K562 (cell line): ENCODE measurements around the gene PLCD1. TPM values are rescaled to one million over a fixed set of nuclear protein-coding genes. Genes with fewer than 3 reads are reported as not detected.

Source experiments
- ATAC-seq: fragments of 200-7000 bp; cut with Tn5 transposase; 3 replicates; pipeline ENCODE4 v1.9.1; 2020; ENCODE audit warnings: moderate library complexity
- BruUV-seq: library from RNA; stranded (reverse); fragments of 400-500 nt; replicated peaks from 2 replicates; lab custom pipeline; 2021; lab: Mats Ljungman, UMichigan
- CTCF ChIA-PET: fragments of 300-600 bp; formaldehyde crosslinking; extraction: SDS; loops from one replicate; lab custom pipeline; 2021; ENCODE audit warnings: low intra/inter-chr PET ratio; lab: Yijun Ruan, JAX
- POLR2A ChIA-PET: fragments of 300-600, 350-650 bp; sonication (Branson Sonifier 250); formaldehyde crosslinking; extraction: SDS; loops from one replicate; lab custom pipeline; 2021; ENCODE audit warnings: antibody characterized with exemption, inconsistent platforms; lab: Yijun Ruan, JAX
- DNase-seq, 4 experiments: peaks; one replicate each; pipeline versions ENCODE4 v3.0.0 to v3.0.0-alpha.2; 2011 to 2018; ENCODE audit warnings: low spot score in 3 of 4, mixed read lengths in 3 of 4; ENCODE audit errors: extremely low read depth in 1 of 4
- FAIRE-seq: peaks from 2 replicates; lab custom pipeline; 2011; peaks lifted over from hg19 to GRCh38; lab: Jason Lieb, UNC
- H2AFZ ChIP-seq: 2 replicates; pipeline ENCODE4 v1.6.0; 2011; ENCODE audit warnings: low read depth, low read length, control low read depth, inconsistent platforms
- H3K27ac ChIP-seq: fragments of 200-600 bp; 3 replicates; pipeline ENCODE4 v1.8.0; 2011; ENCODE audit warnings: low read depth, mild to moderate bottlenecking, control low read depth, inconsistent platforms, low read length, moderate library complexity, mixed read lengths; ENCODE audit errors: extremely low read depth
- H3K27me3 ChIP-seq, 2 experiments: fragments of 300-600 bp in 1 of 2; 2 replicates in 1 of 2; 3 replicates in 1 of 2; pipeline versions ENCODE4 v1.6.0 to v1.8.0; 2011; ENCODE audit warnings: inconsistent platforms in 2 of 2, low read length in 2 of 2, mild to moderate bottlenecking in 1 of 2, mixed read lengths in 1 of 2, moderate library complexity in 1 of 2; ENCODE audit not compliant: control insufficient read depth in 2 of 2, insufficient read depth in 2 of 2
- H3K36me3 ChIP-seq: fragments of 300-600 bp; 3 replicates; pipeline ENCODE4 v1.8.0; 2011; ENCODE audit warnings: mild to moderate bottlenecking, low read length, inconsistent platforms; ENCODE audit not compliant: control insufficient read depth, insufficient read depth
- H3K4me1 ChIP-seq, 2 experiments: fragments of 200-600 bp in 1 of 2; replicated peaks in 1 of 2; 2 replicates in 1 of 2; 3 replicates in 1 of 2; pipeline versions ENCODE4 v1.5.1 to v1.8.0; 2011; ENCODE audit warnings: inconsistent platforms in 2 of 2, low read length in 2 of 2, mild to moderate bottlenecking in 1 of 2, mixed read lengths in 1 of 2, moderate library complexity in 1 of 2; ENCODE audit not compliant: control insufficient read depth in 2 of 2, insufficient read depth in 2 of 2
- H3K4me2 ChIP-seq: 2 replicates; pipeline ENCODE4 v1.6.1; 2011; ENCODE audit warnings: low read length, control low read depth, inconsistent platforms, mixed read lengths; ENCODE audit not compliant: insufficient read depth
- H3K4me3 ChIP-seq: fragments of 200-600 bp; sonication (generic), shearing (Covaris generic); 2 replicates; pipeline ENCODE4 v1.5.1; 2016; ENCODE audit warnings: control low read depth, inconsistent platforms
- H3K79me2 ChIP-seq: fragments of 200-600 bp; 3 replicates; pipeline ENCODE4 v1.8.0; 2011; ENCODE audit warnings: low read length, inconsistent platforms; ENCODE audit not compliant: control insufficient read depth, insufficient read depth
- H3K9ac ChIP-seq, 2 experiments: 2 replicates each; pipeline versions ENCODE4 v1.6.0 to v1.6.1; 2011; ENCODE audit warnings: low read depth in 2 of 2, low read length in 2 of 2, control low read depth in 1 of 2, inconsistent platforms in 1 of 2, mild to moderate bottlenecking in 1 of 2, mixed read lengths in 1 of 2; ENCODE audit not compliant: insufficient read depth in 1 of 2
- H3K9me1 ChIP-seq: one replicate; pipeline ENCODE4 v1.6.0; 2011; ENCODE audit warnings: inconsistent platforms, mild to moderate bottlenecking, low read length, moderate library complexity; ENCODE audit not compliant: control insufficient read depth, insufficient read depth
- H3K9me3 ChIP-seq: replicated peaks from 2 replicates; pipeline ENCODE4 v1.5.1; 2011; ENCODE audit warnings: low read depth, low read length, inconsistent platforms; ENCODE audit not compliant: control insufficient read depth, insufficient read depth
- H4K20me1 ChIP-seq: replicated peaks from 2 replicates; pipeline ENCODE4 v1.6.1; 2011; ENCODE audit warnings: low read length, inconsistent platforms, mixed read lengths; ENCODE audit not compliant: control insufficient read depth, insufficient read depth
- BACH1 ChIP-seq: fragments of 200-800 bp; sonication (Bioruptor generic); IDR thresholded peaks from 2 replicates; pipeline ENCODE4 v1.6.1; 2016; ENCODE audit warnings: missing genetic modification characterization, missing compliant biosample characterization
- DACH1 ChIP-seq: fragments of 450-650 bp; IDR thresholded peaks from 2 replicates; pipeline ENCODE4 v1.6.1; 2018; ENCODE audit not compliant: partially characterized antibody
- EP300 ChIP-seq: IDR thresholded peaks from 2 replicates; pipeline ENCODE4 v1.6.1; 2012; ENCODE audit warnings: low read length, improper control_type of control experiment
- PRMT5 ChIP-seq: sonication (generic); formaldehyde crosslinking; IDR thresholded peaks from 2 replicates; pipeline ENCODE4 v1.5.0; 2020; ENCODE audit warnings: missing genetic modification reagents
- RCOR1 ChIP-seq, 2 experiments: IDR thresholded peaks; 2 replicates each; pipeline ENCODE4 v1.6.1; 2012; ENCODE audit warnings: low read depth in 2 of 2, low read length in 2 of 2, borderline replicate concordance in 1 of 2, improper control_type of control experiment in 1 of 2
- RHOXF2B ChIP-seq: fragments of 250-450 bp; sonication (Bioruptor Pico); conservative IDR thresholded peaks from 2 replicates; pipeline ENCODE4 v1.5.1; 2021
- ZC3H8 ChIP-seq: fragments of 450-650 bp; IDR thresholded peaks from 2 replicates; pipeline ENCODE4 v1.6.1; 2017
- WGBS: fragments of 100-300 bp; shearing (Covaris generic); methylation state at CpG from one replicate; pipeline ENCODE4 v1.1.6; 2016; ENCODE audit warnings: low coverage, mixed read lengths; ENCODE audit not compliant: insufficient coverage; ENCODE audit errors: missing lambda C conversion rate; 5-methylcytosine and 5-hydroxymethylcytosine counted together
- in situ Hi-C: fragments of 300-500 bp; cut with MboI; formaldehyde crosslinking; loops from 4 replicates; pipeline ENCODE4 v1.15.0; 2018; ENCODE audit warnings: inconsistent platforms, mixed read lengths
- intact Hi-C: fragments of 100-400 bp; cut with micrococcal nuclease; formaldehyde crosslinking; loops from 2 replicates; pipeline ENCODE4 v1.14.2; 2022
- polyA plus RNA-seq, 8 experiments: library from polyadenylated mRNA; depleted of rRNA in 4 of 8; stranded (reverse) in 5 of 8; unstranded in 3 of 8; fragments of >200 nt; fragmentation: Nextera tagmentation in 2 of 8; fragmentation: Illumina TruSeq in 1 of 8; extraction: Ambion mirVana in 2 of 8; extraction: Trizol in 1 of 8; gene quantifications; 2 replicates each; pipeline versions ENCODE4 v1.2.1 to v1.2.3, GENCODE V29; 2011 to 2014; ENCODE audit warnings: inconsistent platforms in 1 of 8, missing spikeins in 1 of 8
- total RNA-seq, 7 experiments: library from RNA; depleted of rRNA in 6 of 7; stranded (reverse); fragments of >200 nt in 6 of 7; fragmentation: Illumina TruSeq in 2 of 7; extraction: Trizol in 2 of 7; gene quantifications; 2 replicates each; pipeline versions ENCODE4 v1.2.1 to v1.2.3, GENCODE V29; 2011 to 2021; ENCODE audit warnings: low replicate concordance in 1 of 7
- TF ChIP-seq, protein P1 (sequence below): sonication (generic); formaldehyde crosslinking; IDR thresholded peaks from 2 replicates; pipeline ENCODE4 v1.8.0; 2022; ENCODE audit warnings: missing genetic modification reagents, mild to moderate bottlenecking, moderate library complexity, borderline replicate concordance
- TF ChIP-seq, protein P2 (sequence below): fragments of 450-650 bp; formaldehyde crosslinking; conservative IDR thresholded peaks from 2 replicates; pipeline ENCODE4 v1.4.0; 2022; ENCODE audit warnings: mild to moderate bottlenecking, missing genetic modification characterization
- TF ChIP-seq, protein P3 (sequence below): sonication (generic); formaldehyde crosslinking; IDR thresholded peaks from 2 replicates; pipeline ENCODE4 v1.8.0; 2022; ENCODE audit warnings: mild to moderate bottlenecking, missing genetic modification reagents
- TF ChIP-seq, protein P4 (sequence below): fragments of 450-650 bp; formaldehyde crosslinking; IDR thresholded peaks from 2 replicates; pipeline ENCODE4 v1.4.0; 2020; ENCODE audit warnings: mild to moderate bottlenecking, moderate library complexity
- TF ChIP-seq, protein P5 (sequence below), 2 experiments: IDR thresholded peaks; 2 replicates each; pipeline ENCODE4 v1.6.1; 2012; ENCODE audit warnings: improper control_type of control experiment in 2 of 2, low read depth in 2 of 2, low read length in 2 of 2, borderline replicate concordance in 1 of 2

PLCD1 gene
- total and polyA plus RNA-seq, 9 of the 15 experiments (the other 6 are each of a cell fraction or from before 2014, with no cell fraction given), result 5.4 to 209 (median 116) TPM

DNA sequence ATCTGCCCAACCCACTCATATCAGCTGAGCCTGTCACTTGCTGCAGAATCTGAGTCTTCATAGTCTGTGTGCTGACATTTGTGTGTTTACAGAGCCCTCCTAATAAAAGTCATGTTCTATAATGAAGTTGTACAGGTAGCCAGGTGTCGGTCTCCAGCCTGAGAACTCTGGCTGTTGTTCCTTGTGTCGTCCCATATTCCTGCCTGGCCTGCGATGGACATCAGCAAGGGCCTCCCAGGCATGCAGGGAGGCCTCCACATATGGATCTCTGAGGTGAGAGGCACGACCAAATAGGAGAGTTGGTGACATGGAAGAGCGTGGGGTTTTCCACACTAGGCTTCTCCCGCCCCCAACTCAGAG is 36.0 kb downstream of the PLCD1 start:
- FAIRE-seq, result peak; percentile 54
- peak overlapping the region; percentile 97 for H2AFZ ChIP-seq
- no TSS peak for BruUV-seq
- peak overlapping the region; percentile 93 for H3K27ac ChIP-seq
- DNase-seq, result no peak
- in situ Hi-C loops (no loop called here), intact Hi-C loops (no loop called here)
- H3K9me1 ChIP-seq, result peaks cover 5% of the 10 kb centered on the region
- H3K9me3 ChIP-seq, result no peaks in the 10 kb centered on the region
- ATAC-seq, result no peak; the same call in 2 of the 3 replicates
- no peaks in the 10 kb centered on the region for H4K20me1 ChIP-seq
- H3K36me3 ChIP-seq, result peaks cover 28% of the 10 kb centered on the region
- POLR2A ChIA-PET, result interaction anchor here (0.7 to 2.2 kb wide), 4 partner anchors 8 to 19 kb away, joined by 3 to 8 read pairs (median 6); no protein-coding TSS in a partner anchor
- H3K27me3 ChIP-seq, result no peaks in the 10 kb centered on the region
- H3K79me2 ChIP-seq, result peaks cover 22% of the 10 kb centered on the region
- peak overlapping the region; percentile 91 to 95 for H3K9ac ChIP-seq
- CTCF ChIA-PET, result interaction anchor here (0.6 kb wide), 1 partner anchor 454 kb away, joined by 3 read pairs; no protein-coding TSS in a partner anchor
- peak overlapping the region; percentile 56 for H3K4me3 ChIP-seq
- peak overlapping the region; percentile 86 for H3K4me2 ChIP-seq
- WGBS, result 9% methylated on average over 6 of the region's 6 CpGs
- H3K4me1 ChIP-seq, result peaks cover 57 to 67% of the 10 kb centered on the region in 2 experiments
- TF ChIP-seq, protein P1, sequence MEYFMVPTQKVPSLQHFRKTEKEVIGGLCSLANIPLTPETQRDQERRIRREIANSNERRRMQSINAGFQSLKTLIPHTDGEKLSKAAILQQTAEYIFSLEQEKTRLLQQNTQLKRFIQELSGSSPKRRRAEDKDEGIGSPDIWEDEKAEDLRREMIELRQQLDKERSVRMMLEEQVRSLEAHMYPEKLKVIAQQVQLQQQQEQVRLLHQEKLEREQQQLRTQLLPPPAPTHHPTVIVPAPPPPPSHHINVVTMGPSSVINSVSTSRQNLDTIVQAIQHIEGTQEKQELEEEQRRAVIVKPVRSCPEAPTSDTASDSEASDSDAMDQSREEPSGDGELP (CRISPR knock-in tag), result 0 out of 2 replicates have a peak, but pooled peaks have one; percentile 26
- TF ChIP-seq EP300 (peak; percentile 5; the same call in 1 of the 2 replicates), BACH1 (tag) (peak; percentile 57; the same call in 1 of the 2 replicates), PRMT5 (no peak), RCOR1 (IDR thresholded peaks at IDR 0.05; ENCODE audit: borderline replicate concordance in 1 of 2, low read depth in 2 of 2, low read length in 2 of 2) (peak in 1 of 2 experiments; percentile 31; a peak in 1 of 4 replicates), RHOXF2B (CRISPR knock-in tag) (0 out of 2 replicates have a peak, but pooled peaks have one; percentile 56), DACH1 (peak; percentile 15), ZC3H8 (no peak)
- TF ChIP-seq, protein P2, sequence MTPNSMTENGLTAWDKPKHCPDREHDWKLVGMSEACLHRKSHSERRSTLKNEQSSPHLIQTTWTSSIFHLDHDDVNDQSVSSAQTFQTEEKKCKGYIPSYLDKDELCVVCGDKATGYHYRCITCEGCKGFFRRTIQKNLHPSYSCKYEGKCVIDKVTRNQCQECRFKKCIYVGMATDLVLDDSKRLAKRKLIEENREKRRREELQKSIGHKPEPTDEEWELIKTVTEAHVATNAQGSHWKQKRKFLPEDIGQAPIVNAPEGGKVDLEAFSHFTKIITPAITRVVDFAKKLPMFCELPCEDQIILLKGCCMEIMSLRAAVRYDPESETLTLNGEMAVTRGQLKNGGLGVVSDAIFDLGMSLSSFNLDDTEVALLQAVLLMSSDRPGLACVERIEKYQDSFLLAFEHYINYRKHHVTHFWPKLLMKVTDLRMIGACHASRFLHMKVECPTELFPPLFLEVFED, result 0 out of 2 replicates have a peak, but pooled peaks have one; percentile 2
- TF ChIP-seq, protein P3, sequence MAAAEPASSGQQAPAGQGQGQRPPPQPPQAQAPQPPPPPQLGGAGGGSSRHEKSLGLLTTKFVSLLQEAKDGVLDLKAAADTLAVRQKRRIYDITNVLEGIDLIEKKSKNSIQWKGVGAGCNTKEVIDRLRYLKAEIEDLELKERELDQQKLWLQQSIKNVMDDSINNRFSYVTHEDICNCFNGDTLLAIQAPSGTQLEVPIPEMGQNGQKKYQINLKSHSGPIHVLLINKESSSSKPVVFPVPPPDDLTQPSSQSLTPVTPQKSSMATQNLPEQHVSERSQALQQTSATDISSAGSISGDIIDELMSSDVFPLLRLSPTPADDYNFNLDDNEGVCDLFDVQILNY (CRISPR knock-in tag), result no peak
- TF ChIP-seq, protein P4, sequence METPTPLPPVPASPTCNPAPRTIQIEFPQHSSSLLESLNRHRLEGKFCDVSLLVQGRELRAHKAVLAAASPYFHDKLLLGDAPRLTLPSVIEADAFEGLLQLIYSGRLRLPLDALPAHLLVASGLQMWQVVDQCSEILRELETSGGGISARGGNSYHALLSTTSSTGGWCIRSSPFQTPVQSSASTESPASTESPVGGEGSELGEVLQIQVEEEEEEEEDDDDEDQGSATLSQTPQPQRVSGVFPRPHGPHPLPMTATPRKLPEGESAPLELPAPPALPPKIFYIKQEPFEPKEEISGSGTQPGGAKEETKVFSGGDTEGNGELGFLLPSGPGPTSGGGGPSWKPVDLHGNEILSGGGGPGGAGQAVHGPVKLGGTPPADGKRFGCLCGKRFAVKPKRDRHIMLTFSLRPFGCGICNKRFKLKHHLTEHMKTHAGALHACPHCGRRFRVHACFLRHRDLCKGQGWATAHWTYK (CRISPR knock-in tag), result 0 out of 2 replicates have a peak, but pooled peaks have one; percentile 17
- TF ChIP-seq, protein P5, sequence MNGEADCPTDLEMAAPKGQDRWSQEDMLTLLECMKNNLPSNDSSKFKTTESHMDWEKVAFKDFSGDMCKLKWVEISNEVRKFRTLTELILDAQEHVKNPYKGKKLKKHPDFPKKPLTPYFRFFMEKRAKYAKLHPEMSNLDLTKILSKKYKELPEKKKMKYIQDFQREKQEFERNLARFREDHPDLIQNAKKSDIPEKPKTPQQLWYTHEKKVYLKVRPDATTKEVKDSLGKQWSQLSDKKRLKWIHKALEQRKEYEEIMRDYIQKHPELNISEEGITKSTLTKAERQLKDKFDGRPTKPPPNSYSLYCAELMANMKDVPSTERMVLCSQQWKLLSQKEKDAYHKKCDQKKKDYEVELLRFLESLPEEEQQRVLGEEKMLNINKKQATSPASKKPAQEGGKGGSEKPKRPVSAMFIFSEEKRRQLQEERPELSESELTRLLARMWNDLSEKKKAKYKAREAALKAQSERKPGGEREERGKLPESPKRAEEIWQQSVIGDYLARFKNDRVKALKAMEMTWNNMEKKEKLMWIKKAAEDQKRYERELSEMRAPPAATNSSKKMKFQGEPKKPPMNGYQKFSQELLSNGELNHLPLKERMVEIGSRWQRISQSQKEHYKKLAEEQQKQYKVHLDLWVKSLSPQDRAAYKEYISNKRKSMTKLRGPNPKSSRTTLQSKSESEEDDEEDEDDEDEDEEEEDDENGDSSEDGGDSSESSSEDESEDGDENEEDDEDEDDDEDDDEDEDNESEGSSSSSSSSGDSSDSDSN (IDR thresholded peaks at IDR 0.05; ENCODE audit: borderline replicate concordance in 1 of 2, low read depth in 2 of 2, low read length in 2 of 2), result 0 out of 4 replicates have a peak, but pooled peaks of 1 of the 2 experiments have one; percentile 36
